Heart left ventricle (tissue), 13 donors: ENCODE results near the gene XIRP1.

ENCODE experiments used
- POLR2A ChIP-seq, 2 donors: fragments of 450-650 bp; IDR thresholded peaks; one replicate each; pipeline ENCODE4 v1.6.1; 2017; ENCODE audit warnings: antibody characterized with exemption in 2 of 2, mild to moderate bottlenecking in 2 of 2, moderate library complexity in 2 of 2
- TF ChIP-seq, protein P1 (sequence below), 12 donors: fragments of 200-600 bp; sonication (generic) in 4 of 12; IDR thresholded peaks; one replicate each; pipeline versions ENCODE4 v1.5.0 to v1.8.0; 2018 to 2022; ENCODE audit warnings: antibody characterized with exemption in 12 of 12, mild to moderate bottlenecking in 5 of 12
- donor health status: ischemic (EF 13 %, LVEDD 7.1; RV severe dilation, severe dysfunction).
- donor health status: DM: no; HTN: yes; CAD: no.
- donor health status: DM: no; HTN: no; CAD: no.
- donor health status: ischemic (EF 25% LVEDD 6.9; RV normal size, moderate dysfunction).
- donor health status: ischemic (EF 25% LVEDD 5.7; RV mildly dilated, moderate dysfunction).
- donor health status: ischemic (EF 35%, LVEDD 5.7; RV mildly dilated, moderate dysfunction).
- donor health status: nonischemic (EF 11% LVEDD 7.7; RV severe dilation, severe dysfunction).
- donor health status: DM: yes; HTN: yes; CAD: no.
- donor health status: PGD.
- donor health status: ischemic (EF 29% LVEDD 5.4; RV normal size, mild dysfunction).
- donor health status: nonischemic (EF 23%, LVEDD 6.1; RV moderate dilation, normal function).

DNA sequence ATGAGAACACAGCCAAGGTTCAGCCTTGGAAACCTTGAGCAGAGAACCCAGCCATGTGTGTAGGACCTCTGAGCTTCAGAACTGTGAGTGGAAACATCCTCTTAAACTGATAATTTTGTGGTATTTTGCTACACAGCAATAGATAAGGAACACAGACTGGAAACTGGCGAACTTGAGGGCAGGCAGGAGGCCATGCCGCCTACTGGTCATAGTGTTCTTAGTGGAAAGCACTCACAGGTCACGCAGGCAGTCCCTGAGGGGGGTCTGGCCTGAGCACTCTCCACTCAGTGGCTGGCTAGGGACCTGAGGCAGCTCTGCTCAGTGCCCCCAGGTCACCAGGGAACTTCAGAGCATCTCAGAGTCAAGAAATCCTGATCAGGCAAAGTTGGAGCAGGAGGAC, 9.7 kb upstream of the XIRP1 start:
- TF ChIP-seq, protein P1, sequence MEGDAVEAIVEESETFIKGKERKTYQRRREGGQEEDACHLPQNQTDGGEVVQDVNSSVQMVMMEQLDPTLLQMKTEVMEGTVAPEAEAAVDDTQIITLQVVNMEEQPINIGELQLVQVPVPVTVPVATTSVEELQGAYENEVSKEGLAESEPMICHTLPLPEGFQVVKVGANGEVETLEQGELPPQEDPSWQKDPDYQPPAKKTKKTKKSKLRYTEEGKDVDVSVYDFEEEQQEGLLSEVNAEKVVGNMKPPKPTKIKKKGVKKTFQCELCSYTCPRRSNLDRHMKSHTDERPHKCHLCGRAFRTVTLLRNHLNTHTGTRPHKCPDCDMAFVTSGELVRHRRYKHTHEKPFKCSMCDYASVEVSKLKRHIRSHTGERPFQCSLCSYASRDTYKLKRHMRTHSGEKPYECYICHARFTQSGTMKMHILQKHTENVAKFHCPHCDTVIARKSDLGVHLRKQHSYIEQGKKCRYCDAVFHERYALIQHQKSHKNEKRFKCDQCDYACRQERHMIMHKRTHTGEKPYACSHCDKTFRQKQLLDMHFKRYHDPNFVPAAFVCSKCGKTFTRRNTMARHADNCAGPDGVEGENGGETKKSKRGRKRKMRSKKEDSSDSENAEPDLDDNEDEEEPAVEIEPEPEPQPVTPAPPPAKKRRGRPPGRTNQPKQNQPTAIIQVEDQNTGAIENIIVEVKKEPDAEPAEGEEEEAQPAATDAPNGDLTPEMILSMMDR (IDR thresholded peaks at IDR 0.05) = no peak
- TF ChIP-seq POLR2A (IDR thresholded peaks at IDR 0.05) = no peak
